ENCODE results near the gene GTF2F2. TPM values are rescaled to one million over a fixed set of nuclear protein-coding genes. Genes with fewer than 3 reads are reported as not detected.
"Not testable (repeated sequence)": the region's sequence is repeated elsewhere in the genome, so short reads cannot be mapped to it uniquely, and the experiment has no call there.

The GTF2F2 gene
- polyA plus RNA-seq, 6 donors from 2014 or later = 3.1 to 13.0 (median 10.2) TPM

- peak overlapping the region in 1 of 6 donors; percentile 44 for H3K27ac Mint-ChIP-seq
These were observed 118.9 kb downstream of the GTF2F2 start for GRCh38 chr13:45238945-45239795.

GRCh38 chr13:45240143-45240542 is 119.8 kb downstream of the GTF2F2 start:
- H3K27ac Mint-ChIP-seq = peak overlapping the region in 1 of 6 donors; percentile 28
- no peak overlapping the region for H3K4me3 Mint-ChIP-seq
- no peaks in the 10 kb centered on the region for H3K27me3 Mint-ChIP-seq
- peaks cover 2 to 4% of the 10 kb centered on the region in 2 donors for H3K36me3 Mint-ChIP-seq
- DNase-seq (no peak), ATAC-seq (ENCODE audit: low read depth in 2 of 2) (no peak)
- H3K4me1 Mint-ChIP-seq = peaks cover 4 to 20% (median 5%) of the 10 kb centered on the region in 3 donors
- no peaks in the 10 kb centered on the region for H3K9me3 Mint-ChIP-seq

More at GRCh38 chr13:45238945-45239795, 118.9 kb downstream of the GTF2F2 start:
- Mint-ChIP-seq H3K4me1 (peaks cover 4 to 20% (median 5%) of the 10 kb centered on the region in 3 donors), H3K36me3 (peaks cover 0 to 3% of the 10 kb centered on the region in 2 donors), H3K27me3 (no peaks in the 10 kb centered on the region), H3K9me3 (no peaks in the 10 kb centered on the region), H3K4me3 (no peak overlapping the region)
- DNase-seq (no peak), ATAC-seq (ENCODE audit: low read depth in 2 of 2) (no peak)

GRCh38 chr13:45242070-45242469 is 121.8 kb downstream of the GTF2F2 start:
- H3K27me3 Mint-ChIP-seq = no peaks in the 10 kb centered on the region
- no peak for ATAC-seq (ENCODE audit: low read depth in 2 of 2)

GRCh38 chr13:45242524-45242923 is 122.2 kb downstream of the GTF2F2 start:
- no peak for DNase-seq
- peak overlapping the region in 3 of 6 donors; percentile 7 to 85 (median 29) for H3K27ac Mint-ChIP-seq
- peaks cover 4 to 20% (median 5%) of the 10 kb centered on the region in 3 donors for H3K4me1 Mint-ChIP-seq
- no peak overlapping the region for H3K4me3 Mint-ChIP-seq
- no peaks in the 10 kb centered on the region for H3K27me3 Mint-ChIP-seq
- H3K9me3 Mint-ChIP-seq = peaks cover 0 to 2% (median 0%) of the 10 kb centered on the region in 7 donors
- no peak for ATAC-seq (ENCODE audit: low read depth in 2 of 2)
- H3K36me3 Mint-ChIP-seq = peaks cover 7 to 8% of the 10 kb centered on the region in 2 donors

More at GRCh38 chr13:45242070-45242469, 121.8 kb downstream of the GTF2F2 start:
- peak overlapping the region in 3 of 6 donors; percentile 29 to 85 (median 73) for H3K27ac Mint-ChIP-seq
- peaks cover 7 to 8% of the 10 kb centered on the region in 2 donors for H3K36me3 Mint-ChIP-seq
- no peak for DNase-seq
- H3K9me3 Mint-ChIP-seq = peaks cover 0 to 2% (median 0%) of the 10 kb centered on the region in 7 donors
- peaks cover 4 to 20% (median 5%) of the 10 kb centered on the region in 3 donors for H3K4me1 Mint-ChIP-seq
- no peak overlapping the region for H3K4me3 Mint-ChIP-seq

GRCh38 chr13:45243077-45243476 is 122.8 kb downstream of the GTF2F2 start:
- ATAC-seq (ENCODE audit: low read depth in 2 of 2) (no peak), DNase-seq (no peak)
- Mint-ChIP-seq H3K4me3 (no peak overlapping the region), H3K9me3 (peaks cover 0 to 2% (median 0%) of the 10 kb centered on the region in 7 donors), H3K27ac (no peak overlapping the region), H3K36me3 (peaks cover 7 to 8% of the 10 kb centered on the region in 2 donors), H3K4me1 (peaks cover 4 to 20% (median 5%) of the 10 kb centered on the region in 3 donors), H3K27me3 (no peaks in the 10 kb centered on the region)

- Mint-ChIP-seq H3K4me1 (peaks cover 4 to 20% (median 5%) of the 10 kb centered on the region in 3 donors), H3K27ac (peak overlapping the region in 2 of 6 donors; percentile 15 to 39)
- not testable (repeated sequence) for H3K9me3 Mint-ChIP-seq; DNase-seq; H3K4me3 Mint-ChIP-seq; ATAC-seq (ENCODE audit: low read depth in 2 of 2); H3K36me3 Mint-ChIP-seq; H3K27me3 Mint-ChIP-seq
These were observed 124.4 kb downstream of the GTF2F2 start for GRCh38 chr13:45244736-45245135.

GRCh38 chr13:45249662-45250061 is 129.4 kb downstream of the GTF2F2 start:
- Mint-ChIP-seq H3K27me3 (no peaks in the 10 kb centered on the region), H3K4me3 (no peak overlapping the region), H3K36me3 (peaks cover 4 to 13% of the 10 kb centered on the region in 2 donors), H3K9me3 (peaks cover 0 to 2% (median 0%) of the 10 kb centered on the region in 7 donors), H3K4me1 (no peaks in the 10 kb centered on the region), H3K27ac (no peak overlapping the region)
- no peak for ATAC-seq (ENCODE audit: low read depth in 2 of 2)
- no peak for DNase-seq

GRCh38 chr13:45254396-45254795 is 134.1 kb downstream of the GTF2F2 start:
- DNase-seq (no peak), ATAC-seq (ENCODE audit: low read depth in 2 of 2) (no peak)
- Mint-ChIP-seq H3K36me3 (peaks cover 6 to 7% of the 10 kb centered on the region in 2 donors), H3K27me3 (no peaks in the 10 kb centered on the region), H3K4me1 (peaks cover 0 to 9% (median 5%) of the 10 kb centered on the region in 3 donors), H3K4me3 (no peak overlapping the region), H3K9me3 (no peaks in the 10 kb centered on the region), H3K27ac (no peak overlapping the region)

GRCh38 chr13:45255247-45255987 is 135.1 kb downstream of the GTF2F2 start:
- Mint-ChIP-seq H3K27ac (no peak overlapping the region), H3K4me1 (peaks cover 0 to 13% (median 5%) of the 10 kb centered on the region in 3 donors), H3K36me3 (peaks cover 6 to 7% of the 10 kb centered on the region in 2 donors), H3K27me3 (no peaks in the 10 kb centered on the region), H3K9me3 (no peaks in the 10 kb centered on the region), H3K4me3 (no peak overlapping the region)
- ATAC-seq (ENCODE audit: low read depth in 2 of 2) = no peak
- no peak for DNase-seq

GRCh38 chr13:45256254-45256653 is 135.9 kb downstream of the GTF2F2 start:
- no peak for ATAC-seq (ENCODE audit: low read depth in 2 of 2)
- peak overlapping the region in 2 of 6 donors; percentile 51 to 77 for H3K27ac Mint-ChIP-seq
- H3K4me3 Mint-ChIP-seq = no peak overlapping the region

GRCh38 chr13:45257638-45258333 is 137.5 kb downstream of the GTF2F2 start:
- peak overlapping the region in 3 of 6 donors; percentile 1 to 51 (median 44) for H3K27ac Mint-ChIP-seq
- H3K27me3 Mint-ChIP-seq = no peaks in the 10 kb centered on the region
- no peaks in the 10 kb centered on the region for H3K9me3 Mint-ChIP-seq
- peaks cover 0 to 13% (median 5%) of the 10 kb centered on the region in 3 donors for H3K4me1 Mint-ChIP-seq
- H3K4me3 Mint-ChIP-seq = no peak overlapping the region
- peaks cover 6 to 7% of the 10 kb centered on the region in 2 donors for H3K36me3 Mint-ChIP-seq
- DNase-seq = no peak
- no peak for ATAC-seq (ENCODE audit: low read depth in 2 of 2)

More at GRCh38 chr13:45256254-45256653, 135.9 kb downstream of the GTF2F2 start:
- peaks cover 0 to 13% (median 5%) of the 10 kb centered on the region in 3 donors for H3K4me1 Mint-ChIP-seq
- H3K27me3 Mint-ChIP-seq = no peaks in the 10 kb centered on the region
- DNase-seq = no peak
- H3K36me3 Mint-ChIP-seq = peaks cover 6 to 7% of the 10 kb centered on the region in 2 donors
- no peaks in the 10 kb centered on the region for H3K9me3 Mint-ChIP-seq

- H3K36me3 Mint-ChIP-seq = peaks cover 6 to 7% of the 10 kb centered on the region in 2 donors
- no peak for ATAC-seq (ENCODE audit: low read depth in 2 of 2)
- no peaks in the 10 kb centered on the region for H3K27me3 Mint-ChIP-seq
- H3K9me3 Mint-ChIP-seq = no peaks in the 10 kb centered on the region
- DNase-seq = no peak
- peaks cover 0 to 13% (median 5%) of the 10 kb centered on the region in 3 donors for H3K4me1 Mint-ChIP-seq
- peak overlapping the region in 3 of 6 donors; percentile 1 to 47 (median 44) for H3K27ac Mint-ChIP-seq
- peak overlapping the region in 1 of 8 donors; percentile 40 for H3K4me3 Mint-ChIP-seq
These were observed 138.0 kb downstream of the GTF2F2 start for GRCh38 chr13:45258334-45258675.

- Mint-ChIP-seq H3K27me3 (no peaks in the 10 kb centered on the region), H3K4me3 (no peak overlapping the region), H3K27ac (no peak overlapping the region), H3K36me3 (peaks cover 6 to 7% of the 10 kb centered on the region in 2 donors), H3K4me1 (peaks cover 0 to 5% (median 3%) of the 10 kb centered on the region in 3 donors), H3K9me3 (no peaks in the 10 kb centered on the region)
- ATAC-seq (ENCODE audit: low read depth in 2 of 2) (no peak), DNase-seq (no peak)
These were observed 146.9 kb downstream of the GTF2F2 start for GRCh38 chr13:45267215-45267614.
